Thoracic aorta (tissue), 2 donors: ENCODE data around the gene OR6C74. TPM values are rescaled to one million over a fixed set of nuclear protein-coding genes. Genes with fewer than 3 reads are reported as not detected.

Experiments
- ATAC-seq: fragments of 150-250 bp; one replicate; pipeline ENCODE4 v1.8.0; 2017; ENCODE audit warnings: low read depth; ENCODE audit not compliant: insufficient number of reproducible peaks, low FRiP score
- DNase-seq: peaks from one replicate; pipeline ENCODE4 v3.0.0-alpha.2; 2020; ENCODE audit warnings: low spot score
- H3K27ac ChIP-seq, 2 donors: fragments of 200-600 bp; sonication (generic); 1 replicate in 1 of 2; 2 replicates in 1 of 2; pipeline ENCODE4 v1.5.1; 2016; ENCODE audit warnings: mild to moderate bottlenecking in 2 of 2, moderate library complexity in 2 of 2
- H3K27me3 ChIP-seq: fragments of 200-600 bp; sonication (generic); replicated peaks from 2 replicates; pipeline ENCODE4 v1.6.0; 2016; ENCODE audit warnings: mild to moderate bottlenecking; ENCODE audit not compliant: insufficient read depth
- H3K36me3 ChIP-seq: fragments of 200-600 bp; sonication (generic); one replicate; pipeline ENCODE4 v1.5.1; 2016
- H3K4me1 ChIP-seq, 2 donors: fragments of 200-600 bp; sonication (generic); 1 replicate in 1 of 2; 2 replicates in 1 of 2; pipeline versions ENCODE4 v1.5.1 to v1.6.0; 2016; ENCODE audit warnings: low read depth in 2 of 2, mild to moderate bottlenecking in 1 of 2; ENCODE audit not compliant: control insufficient read depth in 1 of 2
- H3K4me3 ChIP-seq: fragments of 200-600 bp; sonication (generic); 2 replicates; pipeline ENCODE4 v1.5.1; 2016; ENCODE audit warnings: mild to moderate bottlenecking
- H3K9me3 ChIP-seq: fragments of 200-600 bp; sonication (generic); 2 replicates; pipeline ENCODE4 v1.5.1; 2016
- CTCF ChIP-seq: fragments of 200-600 bp; sonication (generic); IDR thresholded peaks from one replicate; pipeline ENCODE4 v1.5.1; 2019; ENCODE audit warnings: antibody characterized with exemption
- total RNA-seq, 2 donors: library from RNA; depleted of rRNA; stranded (reverse); fragments of >200 nt; gene quantifications; one replicate each; pipeline versions ENCODE4 v1.1.0 to v1.2.3, GENCODE V29; 2016

Gene OR6C74
- total RNA-seq, 2 donors from 2014 or later = not detected

- H3K4me1 ChIP-seq = no peaks in the 10 kb centered on the region
- H3K27me3 ChIP-seq = no peaks in the 10 kb centered on the region
- H3K4me3 ChIP-seq = no peak overlapping the region
- H3K36me3 ChIP-seq = no peaks in the 10 kb centered on the region
- TF ChIP-seq CTCF = no peak
- no peaks in the 10 kb centered on the region for H3K9me3 ChIP-seq
- ATAC-seq (no peak), DNase-seq (no peak)
- no peak overlapping the region for H3K27ac ChIP-seq
These were observed 45.6 kb downstream of the OR6C74 start for GRCh38 chr12:55289999-55290398.

Other genes with a start within 250 kb of the OR6C74 start
- not detected for gene NEUROD4, start 224.6 kb upstream of the OR6C74 start, total RNA-seq
- not detected for gene OR9K2, start 118.2 kb upstream of the OR6C74 start, total RNA-seq
- not detected for gene OR10A7, start 23.6 kb upstream of the OR6C74 start, total RNA-seq
- gene OR6C6, start 52.0 kb downstream of the OR6C74 start, total RNA-seq = not detected
- gene OR6C1, start 69.7 kb downstream of the OR6C74 start, total RNA-seq = not detected
- not detected for gene OR6C3, start 86.1 kb downstream of the OR6C74 start, total RNA-seq
- gene OR6C75, start 118.4 kb downstream of the OR6C74 start, total RNA-seq = not detected
- not detected for gene OR6C65, start 155.9 kb downstream of the OR6C74 start, total RNA-seq
- not detected for gene OR6C76, start 181.6 kb downstream of the OR6C74 start, total RNA-seq
- gene OR6C2, start 199.5 kb downstream of the OR6C74 start, total RNA-seq = not detected
- gene OR6C70, start 225.5 kb downstream of the OR6C74 start, total RNA-seq = not detected
- gene OR6C68, start 247.8 kb downstream of the OR6C74 start, total RNA-seq = not detected